Activated CD4-positive, alpha-beta T cell treated with anti-CD3 and anti-CD28 coated beads for 48 hours (primary cell): Measurements from ENCODE around the gene VPS39.
"Not testable (repeated sequence)": the region's sequence is repeated elsewhere in the genome, so short reads cannot be mapped to it uniquely, and the experiment has no call there.

Source experiments
- DNase-seq: peaks from one replicate; pipeline ENCODE4 v3.0.0-alpha.2; 2020

Gene VPS39

GRCh38 chr15:42207674-42208579, at the start of gene VPS39:
Gene VPS39 (minus strand): TSS chr15:42208304. CDS start chr15:42208153, 151 bp downstream.
- peak; percentile 89 for DNase-seq

DNA sequence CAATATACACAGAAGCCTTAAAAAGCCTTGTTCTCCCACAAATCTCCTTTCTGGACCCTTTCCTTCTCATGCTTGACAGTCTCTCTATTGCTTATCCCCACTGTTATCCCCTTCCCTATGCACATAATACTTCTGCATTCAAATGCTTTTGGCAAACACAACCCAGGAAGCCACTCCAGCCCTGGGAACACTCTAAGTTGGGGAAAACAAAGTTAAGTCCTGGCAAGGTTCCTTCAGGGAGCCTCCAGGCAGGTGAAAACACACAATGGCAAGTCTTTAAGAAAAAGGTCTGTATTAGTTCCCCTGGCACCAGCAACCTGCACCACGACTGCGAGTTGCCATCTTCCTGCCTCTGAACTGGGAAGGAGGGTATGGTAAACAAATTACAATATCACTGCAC, 45.2 kb upstream of the VPS39 start:
- no peak for DNase-seq

GRCh38 chr15:42240823-42241222, 32.7 kb upstream of the VPS39 start:
- no peak for DNase-seq

- no peak for DNase-seq
These were observed 31.6 kb upstream of the VPS39 start for GRCh38 chr15:42239528-42240182.

DNA sequence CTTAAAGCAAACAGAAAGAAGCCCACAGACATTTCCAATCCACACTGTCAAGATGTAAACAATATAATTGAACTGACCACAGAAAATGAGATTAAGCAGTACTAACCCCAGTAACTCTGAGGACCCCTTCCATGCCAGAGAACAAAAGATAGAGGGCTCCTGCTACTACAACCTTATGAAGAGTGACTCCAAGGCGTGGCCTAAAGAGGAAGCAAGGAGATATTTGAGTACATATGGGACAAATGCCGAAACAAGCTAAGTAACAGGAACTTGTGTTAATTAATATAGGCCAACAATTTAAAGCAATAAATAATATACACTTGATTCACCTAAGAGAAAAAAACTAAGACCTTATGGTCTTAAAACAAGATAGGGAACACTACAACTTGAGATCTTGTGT, 25.0 kb upstream of the VPS39 start:
- DNase-seq: no peak

GRCh38 chr15:42232606-42233005, 24.5 kb upstream of the VPS39 start:
- no peak for DNase-seq

DNA sequence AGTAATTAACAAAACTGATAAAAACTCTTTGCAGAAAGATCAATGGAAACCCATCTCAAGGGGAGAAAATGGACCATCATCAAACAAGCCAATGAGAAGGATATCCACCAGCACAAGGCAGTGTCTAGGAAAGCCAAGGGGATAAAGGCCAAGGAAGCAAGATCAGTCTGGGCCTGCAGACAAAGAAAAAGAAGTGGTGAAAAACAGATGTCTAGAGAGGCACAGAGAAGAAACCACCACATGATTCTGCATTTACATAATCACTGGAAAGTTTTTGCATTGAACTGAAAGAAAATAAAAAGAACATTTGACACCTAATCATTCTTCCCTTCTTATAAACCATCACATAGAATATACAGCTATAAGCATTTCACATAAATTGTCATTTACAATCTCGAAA, 23.0 kb upstream of the VPS39 start:
- no peak for DNase-seq

DNA sequence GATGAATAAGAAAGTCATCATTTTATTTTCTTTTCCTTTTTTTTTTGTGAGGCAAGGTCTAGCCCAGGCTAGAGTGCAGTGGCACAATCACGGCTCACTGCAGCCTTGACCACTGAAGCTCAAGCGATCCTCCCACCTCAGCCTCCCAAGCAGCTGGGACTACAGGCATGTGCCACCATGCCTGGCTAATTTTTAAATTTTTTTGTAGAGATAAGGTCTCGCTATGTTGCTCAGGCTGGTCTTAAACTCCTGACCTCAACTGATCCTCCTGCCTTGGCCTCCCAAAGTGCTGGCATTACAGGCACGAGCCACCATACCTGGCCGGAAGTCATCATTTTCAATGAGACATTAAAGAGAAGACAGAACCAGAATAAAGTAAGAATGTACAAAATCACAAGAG, 20.9 kb upstream of the VPS39 start:
- DNase-seq: not testable (repeated sequence)

GRCh38 chr15:42228036-42228435, 19.9 kb upstream of the VPS39 start:
- DNase-seq: no peak

GRCh38 chr15:42226648-42227047, 18.5 kb upstream of the VPS39 start:
- DNase-seq: no peak

DNA sequence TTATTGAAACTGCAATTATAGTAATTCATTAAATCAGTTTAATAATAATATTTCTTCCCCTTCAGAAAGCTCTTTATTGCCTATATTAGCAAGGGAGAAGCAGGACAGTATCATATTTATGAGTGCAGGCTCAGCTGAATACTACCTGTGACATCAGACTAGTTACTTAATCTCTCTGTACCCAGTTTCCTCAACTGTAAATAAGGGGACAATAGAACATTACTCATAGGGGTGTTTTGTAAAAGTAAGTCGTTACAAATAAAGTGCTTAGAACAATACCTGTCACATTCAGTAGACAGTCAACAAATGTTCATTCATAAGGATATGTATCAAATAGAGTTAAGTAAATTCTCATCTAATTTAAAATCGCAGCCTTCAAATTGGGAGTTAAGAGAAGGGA, 12.1 kb upstream of the VPS39 start:
- DNase-seq: no peak

DNA sequence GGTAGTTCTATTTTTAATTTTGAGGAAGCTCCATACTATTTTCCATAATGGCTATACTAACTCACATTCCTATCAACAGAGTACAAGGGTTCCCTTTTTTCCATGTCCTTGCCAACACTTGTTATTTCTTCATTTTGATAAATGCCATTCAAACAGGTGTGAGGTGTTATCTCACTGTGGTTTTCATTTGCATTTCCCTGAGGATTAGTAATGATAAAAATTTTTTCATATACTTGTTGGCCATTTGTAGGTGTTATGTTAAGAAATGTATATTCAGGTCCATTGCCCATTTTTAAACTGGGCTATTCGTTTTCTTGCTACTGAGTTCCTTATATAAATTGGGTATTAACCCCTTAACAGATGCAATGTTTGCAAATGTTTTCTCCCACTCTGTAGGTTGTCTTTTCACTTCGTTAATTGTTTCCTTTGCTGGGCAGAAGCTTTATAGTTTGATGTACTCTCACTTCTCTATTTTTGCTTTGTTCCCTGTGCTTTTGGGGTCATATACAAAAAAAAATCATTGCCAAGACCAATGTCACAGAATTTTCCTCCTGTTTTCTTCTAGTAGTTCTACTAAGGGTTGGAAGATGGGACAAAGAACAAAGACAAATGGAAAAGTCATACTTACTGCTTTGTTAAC, 11.0 kb upstream of the VPS39 start:
- no peak for DNase-seq

DNA sequence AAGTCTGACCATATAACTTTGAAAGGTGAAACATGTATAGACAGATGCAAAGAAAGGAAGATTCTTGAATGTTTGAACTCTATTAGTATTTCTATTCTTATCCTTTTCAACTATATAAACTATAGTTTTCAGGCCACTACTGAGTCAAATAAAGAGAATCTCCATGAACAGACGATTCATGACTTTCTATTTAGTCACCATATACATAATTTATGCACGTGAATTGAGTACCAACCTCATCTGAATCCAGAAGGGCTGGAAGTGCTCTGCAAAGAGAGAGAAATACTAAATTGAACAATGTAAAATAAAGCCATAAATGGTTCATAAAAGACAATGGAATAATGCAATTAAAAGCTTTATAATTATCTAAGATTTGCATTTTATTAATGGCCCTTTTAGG, 9.5 kb upstream of the VPS39 start:
- DNase-seq: no peak

DNA sequence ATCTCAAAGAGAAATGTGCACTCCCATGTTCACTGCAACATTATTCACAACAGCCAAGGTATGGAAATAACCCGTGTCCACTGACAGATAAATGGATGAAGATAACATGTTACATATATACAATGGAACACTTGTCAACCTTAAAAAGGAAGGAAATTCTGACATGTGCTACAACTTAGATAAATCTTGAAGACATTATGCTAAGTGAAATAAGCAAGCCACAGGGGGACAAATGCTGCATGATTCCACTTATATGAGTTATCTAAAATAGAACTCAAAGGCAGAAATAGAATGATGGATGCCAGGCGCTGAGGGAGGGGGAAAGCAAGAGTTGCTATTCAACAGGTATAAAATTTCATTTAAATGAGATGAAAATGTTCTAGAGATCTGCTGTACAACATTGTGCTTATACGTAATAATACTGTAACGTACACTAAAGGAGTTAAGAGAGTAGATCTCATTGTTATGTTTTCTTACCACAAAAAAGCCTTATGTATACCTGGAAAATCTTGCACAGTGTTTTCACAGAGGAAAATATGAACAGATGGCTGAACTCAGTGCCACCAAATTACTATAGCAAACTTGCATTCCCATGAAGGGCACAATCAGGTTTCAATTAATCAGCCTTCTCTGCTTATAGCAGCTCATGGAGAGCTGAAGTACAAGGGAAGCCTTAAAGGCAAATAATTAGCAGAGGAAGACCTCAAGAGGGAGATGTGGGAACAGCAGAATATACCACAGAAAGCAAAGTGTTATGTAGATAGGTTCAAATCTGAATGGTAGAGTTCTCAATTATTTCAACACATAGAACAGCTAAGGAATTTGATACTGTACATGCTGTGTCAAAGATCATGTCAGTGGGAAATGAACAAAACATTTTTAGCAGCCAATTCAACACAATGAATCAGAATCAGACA, 8.1 kb upstream of the VPS39 start:
- no peak for DNase-seq

- no peak for DNase-seq
These were observed 6.5 kb upstream of the VPS39 start for GRCh38 chr15:42214600-42214999.

DNA sequence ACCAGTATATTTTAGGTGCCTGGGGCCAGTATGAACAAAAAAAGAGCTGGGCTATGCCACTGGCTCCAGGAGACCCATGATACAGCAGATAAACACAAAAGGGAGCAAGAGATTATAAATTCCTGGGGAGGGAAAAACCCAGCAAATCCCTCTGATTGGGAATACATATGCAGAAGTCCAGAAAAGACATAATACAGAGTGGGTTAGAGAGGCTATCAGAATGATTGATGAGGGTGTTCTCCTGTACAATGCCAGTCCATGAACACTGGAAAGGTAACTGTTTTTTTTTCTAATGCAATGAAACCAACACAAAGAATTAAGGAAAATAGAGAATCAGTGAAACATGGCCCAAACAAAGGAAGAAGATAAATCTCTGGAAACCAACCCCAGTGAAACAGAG, 5.4 kb upstream of the VPS39 start:
- DNase-seq: no peak

DNA sequence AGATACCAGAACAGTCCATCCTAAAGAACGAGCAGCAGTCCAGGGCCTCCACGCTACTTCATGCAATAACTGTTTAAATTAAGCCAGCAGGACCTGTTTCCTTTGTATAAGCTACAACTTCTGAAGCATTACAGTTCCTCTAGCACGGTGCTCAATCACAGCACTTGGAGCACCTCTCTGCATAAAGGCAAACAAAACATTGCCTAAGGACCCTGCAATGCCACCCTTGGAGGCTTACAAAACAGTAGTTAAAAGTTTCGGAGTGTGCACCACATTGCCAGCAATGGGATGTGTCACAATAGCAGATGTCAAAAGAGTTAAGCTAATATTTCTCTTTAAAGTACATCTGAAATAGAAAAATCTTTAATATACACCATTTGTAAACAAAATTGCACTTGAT, 2.6 kb upstream of the VPS39 start:
- no peak for DNase-seq

DNA sequence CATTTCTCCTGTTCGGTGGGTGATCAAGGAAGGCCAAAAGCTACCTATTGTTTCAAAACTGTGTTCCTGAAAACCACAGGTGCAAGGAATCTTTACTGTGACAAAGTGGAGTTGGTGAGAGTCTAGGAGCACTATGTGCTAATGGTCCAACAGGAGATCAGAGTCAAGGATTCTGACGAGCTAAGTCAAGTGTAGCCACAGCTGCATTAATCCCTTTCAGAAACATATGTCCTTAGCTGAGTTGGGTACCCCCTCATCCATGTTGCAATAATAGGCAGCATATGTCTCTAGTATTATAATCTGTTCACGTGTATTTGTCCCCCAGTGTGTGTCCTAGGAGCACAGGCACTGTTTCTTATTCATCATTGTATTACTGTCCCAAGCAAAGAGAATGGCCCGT, 1.7 kb downstream of the VPS39 start:
- no peak for DNase-seq

DNA sequence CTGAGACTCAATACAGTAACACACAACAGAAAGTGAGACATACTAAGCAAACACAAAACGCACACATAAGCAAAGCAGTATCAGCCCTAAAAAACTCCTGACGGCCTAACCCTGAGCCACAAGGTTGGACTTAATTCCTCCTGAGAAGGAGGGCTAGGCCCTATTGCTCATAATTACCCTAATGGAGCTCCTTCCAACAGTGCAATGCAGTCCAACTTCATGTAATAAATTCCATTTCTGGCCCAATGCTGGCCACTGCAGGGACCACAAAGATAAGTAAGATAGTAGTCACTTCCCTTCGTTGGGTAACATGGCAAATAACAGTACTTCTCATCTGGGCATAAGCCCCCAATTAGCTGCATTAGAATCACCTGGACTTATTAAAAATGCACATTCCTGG, 4.2 kb downstream of the VPS39 start:
- no peak for DNase-seq

GRCh38 chr15:42202653-42203052, 5.5 kb downstream of the VPS39 start:
- no peak for DNase-seq

DNA sequence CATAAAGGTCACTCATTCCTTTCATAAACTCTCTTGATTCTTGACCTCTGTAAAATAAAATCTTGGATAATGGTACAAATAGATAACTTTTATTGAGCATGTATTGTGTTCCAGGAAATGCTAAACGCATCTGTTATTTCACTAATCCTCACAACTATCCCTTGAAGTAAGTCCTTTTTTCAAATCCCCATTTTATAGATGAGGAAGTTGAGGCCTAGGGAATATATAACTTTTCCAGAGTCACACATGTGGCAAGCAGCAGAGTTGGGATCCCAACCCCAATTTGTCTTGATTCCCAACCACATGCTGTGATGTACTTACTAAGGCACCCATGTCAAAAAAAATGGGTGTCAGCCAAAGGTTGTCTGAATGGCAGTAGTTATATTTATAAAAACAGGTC, 6.3 kb downstream of the VPS39 start:
- DNase-seq: no peak

DNA sequence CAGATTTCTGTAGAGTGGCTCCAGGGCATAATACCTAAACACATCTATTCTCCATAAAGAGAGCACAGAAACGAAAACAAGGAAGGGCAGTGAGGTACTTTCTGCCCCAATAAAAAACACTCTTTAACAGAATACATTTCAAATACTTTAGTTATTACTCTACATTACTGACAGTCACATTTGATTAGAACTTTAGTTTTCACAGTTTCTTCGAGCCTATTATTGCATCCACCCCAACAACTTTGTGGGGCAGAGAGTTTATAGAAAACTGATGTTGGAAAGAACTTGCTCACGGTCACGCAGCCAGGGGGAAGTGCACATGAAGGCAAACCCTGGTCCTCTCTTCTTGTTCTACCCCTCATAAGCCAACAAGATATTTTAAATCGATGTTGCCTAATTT, 9.0 kb downstream of the VPS39 start:
- no peak for DNase-seq

- DNase-seq: no peak
These were observed 9.6 kb downstream of the VPS39 start for GRCh38 chr15:42198516-42198915.
